Fibroblast of skin of left quadriceps (primary cell): ENCODE results near the gene TRIM28.

ENCODE experiments used
- DNase-seq, 2 experiments: peaks; one replicate each; pipeline ENCODE4 v3.0.0-alpha.2; 2013; ENCODE audit warnings: low read depth in 2 of 2

Gene TRIM28

GRCh38 chr19:58548859-58549663 is 5.2 kb downstream of the TRIM28 start:
- no peak for DNase-seq

GRCh38 chr19:58549664-58550361 is 5.9 kb downstream of the TRIM28 start:
- DNase-seq, result no peak

- no peak for DNase-seq
Measured at GRCh38 chr19:58550362-58551122, 6.7 kb downstream of the TRIM28 start.

GRCh38 chr19:58551123-58551497 is 7.2 kb downstream of the TRIM28 start:
- no peak for DNase-seq

GRCh38 chr19:58551577-58552471 is 8.0 kb downstream of the TRIM28 start:
- DNase-seq, result no peak

GRCh38 chr19:58552655-58553054 is 8.8 kb downstream of the TRIM28 start:
- no peak for DNase-seq

GRCh38 chr19:58553799-58554493 is 10.1 kb downstream of the TRIM28 start:
- no peak for DNase-seq

- DNase-seq, result peak; percentile 93 to 94
Measured at GRCh38 chr19:58554494-58555368, 10.9 kb downstream of the TRIM28 start, which contains the start of gene CHMP2A. Gene CHMP2A, minus strand, starts transcription at chr19:58555105. Its CDS starts 893 bp downstream, at chr19:58554212.

GRCh38 chr19:58555369-58555885 is 11.6 kb downstream of the TRIM28 start:
- no peak for DNase-seq

GRCh38 chr19:58555920-58556621 is 12.2 kb downstream of the TRIM28 start:
- no peak for DNase-seq

- DNase-seq, result no peak
Measured at GRCh38 chr19:58556622-58557220, 12.9 kb downstream of the TRIM28 start.

- DNase-seq, result no peak
Measured at GRCh38 chr19:58557221-58558065, 13.6 kb downstream of the TRIM28 start.

- no peak for DNase-seq
Measured at GRCh38 chr19:58558066-58558622, 14.3 kb downstream of the TRIM28 start, which contains the start of gene UBE2M. Gene UBE2M, minus strand, starts transcription at chr19:58558611. Its CDS starts 230 bp downstream, at chr19:58558381.

GRCh38 chr19:58558623-58559274 is 14.9 kb downstream of the TRIM28 start:
- peak; percentile 97 for DNase-seq

- peak; percentile 72 to 74 for DNase-seq
Measured at GRCh38 chr19:58559275-58560006, 15.6 kb downstream of the TRIM28 start.
